Posterior vena cava (tissue), 2 donors: ENCODE data around the gene SORCS2. TPM values are rescaled to one million over a fixed set of nuclear protein-coding genes. Genes with fewer than 3 reads are reported as not detected.
"Not testable (repeated sequence)": the region's sequence is repeated elsewhere in the genome, so short reads cannot be mapped to it uniquely, and the experiment has no call there.

Experiments
- DNase-seq: peaks from one replicate; pipeline ENCODE4 v3.0.0-alpha.2; 2020; ENCODE audit warnings: low spot score
- intact Hi-C, 2 donors: fragments of 100-400 bp; cut with DNase I; formaldehyde crosslinking; loops; one replicate each; pipeline versions ENCODE4 v1.14.1 to v1.14.2; 2022 to 2023
- total RNA-seq, 2 donors: library from RNA; stranded (reverse); fragmentation: NEBNext Ultra II Directional; extraction: Animal tissue kit (Norgen Biotek cat#: 25700); gene quantifications; one replicate each; pipeline ENCODE4 v1.2.1, GENCODE V29; 2021
- donor health status: DM: yes; HTN: yes; CAD: no.
- donor health status: DM: yes; HTN: yes; CAD: no.

SORCS2 gene
- total RNA-seq, 2 donors from 2014 or later: 5.0 to 11.9 TPM

DNA sequence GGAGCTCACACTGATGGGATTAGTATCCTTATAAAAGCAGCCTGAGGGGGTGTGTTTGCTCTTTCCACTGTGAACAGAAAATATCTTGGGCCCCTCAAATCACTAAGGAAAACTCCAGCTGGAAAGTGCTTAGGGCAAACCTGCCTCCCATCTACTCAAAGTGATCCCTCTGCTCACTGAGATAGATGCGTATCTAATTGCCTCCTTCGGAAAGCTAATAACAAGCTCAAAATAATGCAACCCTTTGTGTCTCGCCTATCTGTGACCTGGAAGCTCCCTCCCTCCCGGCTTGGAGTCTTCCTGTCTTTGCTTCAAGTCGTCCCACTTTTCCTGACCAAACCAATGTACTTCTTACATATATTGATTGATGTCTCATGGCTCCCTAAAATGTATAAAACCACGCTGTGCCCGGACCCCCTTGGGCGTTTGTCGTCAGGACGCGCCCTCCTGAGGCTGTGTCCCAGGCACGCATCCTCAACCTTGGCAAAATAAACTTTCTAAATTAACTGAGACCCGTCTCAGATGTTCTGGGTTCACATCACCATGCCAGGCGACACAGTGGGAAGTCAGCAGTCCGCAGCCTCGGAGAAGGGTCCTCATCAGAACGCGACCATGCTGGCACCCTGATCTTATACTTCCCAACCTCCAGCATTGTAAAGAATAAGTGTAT lies 34.1 kb upstream of the SORCS2 start:
- intact Hi-C loops: no loop called here
- peak; percentile 67 for DNase-seq

DNA sequence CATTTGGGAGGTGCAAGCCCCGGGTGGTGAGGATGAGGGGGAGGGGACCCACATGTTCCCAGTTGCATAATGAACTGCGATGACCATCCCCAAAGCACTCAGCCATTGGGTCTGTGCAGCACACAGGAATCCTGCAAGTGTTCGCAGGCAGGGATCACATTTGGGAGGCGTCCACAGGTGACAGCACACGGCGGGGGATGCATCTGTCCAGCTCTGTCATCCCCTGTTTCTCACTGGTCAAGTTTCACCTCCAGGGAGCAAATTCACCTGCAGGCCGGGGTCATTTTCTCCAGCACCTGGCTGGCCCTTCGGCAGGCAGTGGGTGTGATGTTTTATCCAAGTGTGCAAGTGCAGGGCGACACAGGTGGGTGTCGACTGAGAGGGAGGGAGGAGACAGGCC lies 33.3 kb upstream of the SORCS2 start:
- intact Hi-C loops: no loop called here
- DNase-seq: peak; percentile 64

DNA sequence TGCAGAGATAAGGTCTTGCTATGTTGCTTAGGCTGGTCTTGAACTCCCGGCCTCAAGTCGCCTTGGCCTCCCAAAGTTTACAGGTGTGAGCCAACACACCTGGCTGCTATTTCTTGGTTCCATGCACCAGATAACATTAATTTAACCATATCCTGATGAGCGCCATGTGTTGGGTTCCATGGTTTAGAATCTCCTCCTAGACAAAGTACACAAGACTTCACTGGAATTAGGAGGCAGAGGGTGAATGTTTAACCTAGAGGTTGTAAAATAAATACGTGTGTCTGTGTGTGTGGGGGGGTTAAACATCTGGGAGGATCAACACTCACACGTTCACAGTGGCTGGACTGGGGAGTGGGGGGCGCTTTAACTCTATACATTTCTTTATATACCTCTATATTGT lies 32.4 kb upstream of the SORCS2 start:
- no peak for DNase-seq
- intact Hi-C loops: loop anchor here in 1 of 2 donors (5.0 kb wide), 1 partner anchor 1123 kb away; no protein-coding TSS in a partner anchor

DNA sequence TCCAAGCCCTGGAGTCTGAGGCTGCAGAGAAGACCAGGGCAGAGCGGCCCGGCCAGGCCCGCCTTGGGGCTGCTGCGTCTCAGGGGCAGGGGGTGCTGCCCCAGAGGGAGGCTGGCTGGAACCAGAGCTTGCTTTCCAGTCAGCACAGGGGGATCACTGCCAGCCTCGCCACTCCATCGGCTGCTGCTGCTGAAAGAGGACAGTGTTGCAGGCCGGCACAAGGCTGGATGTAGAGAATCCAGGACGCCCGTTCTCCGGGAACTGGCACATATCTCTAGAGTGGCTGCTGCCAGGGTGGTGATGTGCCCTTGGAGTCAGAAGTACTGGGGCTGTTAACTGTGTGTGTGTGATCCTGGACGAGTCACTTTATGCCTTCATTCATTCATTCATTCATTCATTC lies 31.9 kb upstream of the SORCS2 start:
- peak; percentile 76 for DNase-seq
- intact Hi-C loops: loop anchor here in 1 of 2 donors (5.0 kb wide), 1 partner anchor 1123 kb away; no protein-coding TSS in a partner anchor

DNA sequence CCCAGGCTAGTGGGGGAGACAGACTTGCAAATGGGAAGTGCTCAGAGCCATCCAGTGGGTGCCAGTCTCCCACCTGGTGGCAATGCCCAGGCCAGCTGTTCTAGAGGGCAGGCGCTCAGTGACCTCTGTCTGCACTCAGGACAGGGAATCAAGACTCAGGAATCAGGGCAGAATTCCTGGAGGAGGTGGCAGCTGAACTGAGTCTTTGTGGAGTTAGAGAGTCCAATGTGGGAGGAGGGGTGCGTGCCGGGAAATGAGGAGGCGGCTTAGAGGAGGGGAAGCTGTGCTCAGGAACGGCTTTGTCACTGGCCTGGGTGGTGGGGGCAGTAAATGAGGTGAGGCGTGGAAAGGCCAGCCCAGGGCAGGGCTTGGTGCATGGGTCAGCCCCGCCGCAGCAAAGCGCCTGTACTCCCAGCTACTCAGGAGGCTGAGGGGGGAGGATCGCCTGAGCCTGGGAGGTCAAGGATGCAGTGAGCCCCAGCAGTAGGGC lies 31.3 kb upstream of the SORCS2 start:
- intact Hi-C loops: loop anchor here in 1 of 2 donors (5.0 kb wide), 1 partner anchor 1124 kb away; no protein-coding TSS in a partner anchor

DNA sequence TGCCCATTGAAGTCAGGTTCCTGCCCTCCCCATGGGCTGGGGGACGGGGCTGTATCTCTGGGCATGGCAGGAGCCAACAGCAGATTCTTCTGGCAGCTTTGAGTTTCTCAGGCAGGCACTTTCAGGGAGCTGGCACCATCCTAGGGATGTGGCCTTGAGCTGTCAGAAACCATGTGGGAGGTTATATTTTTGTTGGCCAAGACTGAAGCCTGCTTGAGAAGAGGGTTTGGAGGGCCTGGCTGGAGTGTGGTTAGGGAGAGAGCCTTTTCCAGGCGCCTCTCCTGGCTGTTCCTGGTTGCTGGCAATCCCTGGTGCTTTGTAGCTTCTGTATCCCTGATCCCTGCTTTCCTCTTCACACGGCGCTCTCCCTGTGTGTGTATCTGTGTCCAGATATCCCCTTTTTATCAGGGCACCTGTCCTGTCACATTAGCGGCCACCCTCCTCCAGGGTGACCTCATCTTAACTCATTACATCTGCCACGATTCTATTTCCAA lies 30.6 kb upstream of the SORCS2 start:
- DNase-seq: peak; percentile 78
- intact Hi-C loops: loop anchor here in 1 of 2 donors (5.0 kb wide), 1 partner anchor 1124 kb away; no protein-coding TSS in a partner anchor

More for the DNA sequence above, 31.3 kb upstream of the SORCS2 start:
- peak; percentile 67 for DNase-seq

- peak; percentile 72 for DNase-seq
- intact Hi-C loops: not testable (repeated sequence)
Measured at GRCh38 chr4:7165056-7165873, 27.1 kb upstream of the SORCS2 start.

GRCh38 chr4:7165874-7166201 lies 26.5 kb upstream of the SORCS2 start:
- intact Hi-C loops: no loop called here

GRCh38 chr4:7166237-7166636 lies 26.1 kb upstream of the SORCS2 start:
- DNase-seq: peak; percentile 56
- intact Hi-C loops: no loop called here

More at GRCh38 chr4:7165874-7166201, 26.5 kb upstream of the SORCS2 start:
- DNase-seq: peak; percentile 67

GRCh38 chr4:7166981-7167700 lies 25.2 kb upstream of the SORCS2 start:
- intact Hi-C loops: no loop called here
- peak; percentile 69 for DNase-seq

DNA sequence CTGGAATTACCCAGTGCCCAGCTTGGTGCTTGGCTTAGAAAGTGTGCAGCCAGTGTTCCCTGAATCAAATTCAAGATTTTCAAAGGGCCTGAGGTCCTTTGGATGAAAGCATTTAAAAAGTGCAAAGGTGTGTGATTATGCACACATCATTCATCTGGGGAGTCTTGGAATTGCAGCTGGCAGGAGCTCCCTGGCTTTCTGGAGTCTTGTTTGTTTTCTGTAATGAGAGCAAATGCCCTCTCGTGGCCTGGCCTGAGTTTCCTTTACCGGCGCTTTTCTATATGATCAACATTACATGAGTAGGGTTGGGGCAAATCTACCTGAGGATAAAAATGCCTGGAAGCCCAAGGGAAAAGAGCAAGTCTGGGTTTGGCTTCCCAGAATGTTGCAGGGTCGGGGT lies 24.6 kb upstream of the SORCS2 start:
- intact Hi-C loops: no loop called here
- DNase-seq: peak; percentile 16

DNA sequence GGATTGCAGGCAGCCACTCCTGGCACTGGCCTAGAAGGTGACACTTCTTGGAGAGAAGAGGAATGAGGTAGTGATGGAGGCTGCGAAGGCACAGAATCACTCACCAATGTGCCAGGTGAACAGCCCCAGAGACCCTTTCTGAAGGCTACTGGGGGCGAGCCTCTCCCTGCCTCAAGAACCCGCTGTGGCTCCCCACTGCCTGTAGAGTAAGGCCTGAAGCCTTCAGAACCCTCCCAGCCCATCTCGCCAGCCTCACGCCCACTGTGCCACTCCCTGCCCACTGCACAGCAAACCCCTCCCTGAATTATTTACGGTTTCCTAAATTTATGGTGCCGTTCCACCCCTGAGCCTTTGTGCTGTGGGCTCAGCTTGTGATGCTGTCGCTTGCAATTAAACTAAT lies 24.2 kb upstream of the SORCS2 start:
- DNase-seq: peak; percentile 48
- intact Hi-C loops: no loop called here

DNA sequence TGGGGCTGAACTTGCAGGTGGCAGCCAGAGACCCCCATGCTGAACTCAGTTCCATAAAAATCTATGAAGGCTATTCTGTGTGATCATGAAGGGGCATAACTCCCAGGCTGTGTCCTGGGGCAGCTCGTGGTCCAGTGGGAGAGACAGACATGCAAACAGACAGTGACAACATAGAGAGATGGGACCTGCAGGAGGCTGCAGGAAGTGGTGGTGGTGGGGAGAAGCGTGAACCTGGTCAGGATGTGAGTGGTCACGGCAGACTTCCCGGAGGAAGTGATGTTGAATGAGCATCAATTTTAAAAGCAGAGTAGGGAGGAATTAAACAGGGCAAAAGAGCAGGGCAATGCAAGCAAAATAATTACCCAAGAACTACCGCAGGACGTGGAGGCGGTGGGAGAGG lies 23.2 kb upstream of the SORCS2 start:
- DNase-seq: peak; percentile 51
- intact Hi-C loops: no loop called here

GRCh38 chr4:7170012-7170411 lies 22.3 kb upstream of the SORCS2 start:
- intact Hi-C loops: no loop called here
- no peak for DNase-seq

- DNase-seq: peak; percentile 23
- intact Hi-C loops: no loop called here
Measured at GRCh38 chr4:7171191-7171900, 21.0 kb upstream of the SORCS2 start.

- DNase-seq: peak; percentile 36
- intact Hi-C loops: no loop called here
Measured at GRCh38 chr4:7172508-7172907, 19.8 kb upstream of the SORCS2 start.

- intact Hi-C loops: no loop called here
- DNase-seq: peak; percentile 67
Measured at GRCh38 chr4:7172946-7173345, 19.4 kb upstream of the SORCS2 start.

DNA sequence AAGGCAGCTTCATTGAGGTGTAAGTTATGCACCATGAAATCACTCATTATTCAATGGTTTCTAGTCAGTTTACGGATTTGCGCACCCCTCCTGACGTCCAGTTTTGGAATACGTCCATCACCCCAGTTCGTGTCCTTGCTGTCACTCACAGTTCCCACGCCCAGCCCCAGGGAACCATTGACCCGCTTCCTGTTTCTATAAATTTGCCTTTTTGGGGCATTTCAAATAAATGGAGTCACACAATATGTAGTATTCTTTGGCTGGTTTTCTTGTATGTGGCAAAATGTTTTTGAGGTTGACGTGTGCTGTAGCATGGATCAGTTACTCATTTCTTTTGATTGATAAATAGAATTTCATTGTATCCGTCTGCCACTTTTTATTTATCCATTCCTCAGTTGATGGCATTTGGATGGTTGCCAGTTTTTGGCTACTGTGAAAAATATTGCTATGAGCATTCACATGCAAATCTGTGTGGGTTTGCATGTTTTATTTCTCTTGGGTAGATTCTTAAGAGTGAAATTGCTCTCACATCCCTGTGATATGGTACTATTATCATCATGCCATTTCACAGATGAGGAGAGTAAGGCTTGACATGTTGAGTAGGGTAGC lies 18.4 kb upstream of the SORCS2 start:
- intact Hi-C loops: loop anchor here in 1 of 2 donors (1.0 kb wide), 1 partner anchor 37 kb away; no protein-coding TSS in a partner anchor
- peak; percentile 26 for DNase-seq
